ENCODE data around the gene PCDHGC5. TPM values are rescaled to one million over a fixed set of nuclear protein-coding genes. Genes with fewer than 3 reads are reported as not detected.

Gene PCDHGC5
- 7.9 and 8.1 TPM in 2 replicates for total RNA-seq

DNA sequence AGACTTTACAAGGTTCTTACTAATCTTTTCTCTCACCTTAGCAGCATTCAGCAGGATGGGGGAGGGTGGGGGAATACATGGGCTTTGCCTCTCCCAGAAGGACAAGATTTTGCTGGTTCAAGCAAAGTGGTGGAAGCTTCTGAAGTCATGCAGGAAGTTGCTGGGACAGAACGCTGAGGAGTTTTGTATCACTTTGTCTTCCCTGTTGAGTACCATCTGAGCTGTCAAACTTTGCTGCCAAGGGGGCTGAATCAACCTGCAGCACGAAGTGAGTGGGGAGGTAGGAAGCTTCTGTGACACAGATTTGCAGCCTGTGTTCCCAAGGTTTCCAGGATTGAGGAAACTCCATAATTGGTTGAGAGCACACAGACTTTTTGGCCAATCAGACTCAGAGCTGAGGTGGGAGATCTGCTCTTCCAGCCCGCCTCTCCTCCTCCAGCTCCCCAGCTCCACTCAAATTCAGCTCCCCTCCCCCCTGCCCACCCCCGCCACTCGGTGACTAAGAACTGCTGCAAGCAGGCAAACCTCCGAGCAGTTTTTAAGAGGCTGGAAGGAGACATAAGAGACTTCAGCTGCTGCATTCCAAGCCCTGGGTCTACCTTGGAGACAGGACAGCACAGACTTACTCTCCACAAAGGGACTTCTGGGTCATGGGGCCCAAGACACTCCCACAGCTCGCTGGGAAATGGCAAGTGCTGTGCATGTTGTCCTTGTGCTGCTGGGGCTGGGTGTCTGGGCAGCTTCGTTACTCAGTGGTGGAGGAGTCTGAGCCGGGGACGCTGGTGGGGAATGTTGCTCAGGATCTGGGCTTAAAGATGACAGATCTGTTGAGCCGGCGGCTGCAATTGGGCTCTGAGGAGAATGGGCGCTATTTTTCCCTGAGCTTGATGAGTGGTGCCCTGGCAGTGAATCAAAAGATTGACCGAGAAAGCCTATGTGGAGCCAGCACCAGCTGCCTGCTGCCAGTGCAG, at the start of gene PCDHGC5:
TSS of gene PCDHGC5 (plus strand) at position 491 of the 971 bp plus-strand sequence. CDS start at position 651, 160 bp downstream.

DNA sequence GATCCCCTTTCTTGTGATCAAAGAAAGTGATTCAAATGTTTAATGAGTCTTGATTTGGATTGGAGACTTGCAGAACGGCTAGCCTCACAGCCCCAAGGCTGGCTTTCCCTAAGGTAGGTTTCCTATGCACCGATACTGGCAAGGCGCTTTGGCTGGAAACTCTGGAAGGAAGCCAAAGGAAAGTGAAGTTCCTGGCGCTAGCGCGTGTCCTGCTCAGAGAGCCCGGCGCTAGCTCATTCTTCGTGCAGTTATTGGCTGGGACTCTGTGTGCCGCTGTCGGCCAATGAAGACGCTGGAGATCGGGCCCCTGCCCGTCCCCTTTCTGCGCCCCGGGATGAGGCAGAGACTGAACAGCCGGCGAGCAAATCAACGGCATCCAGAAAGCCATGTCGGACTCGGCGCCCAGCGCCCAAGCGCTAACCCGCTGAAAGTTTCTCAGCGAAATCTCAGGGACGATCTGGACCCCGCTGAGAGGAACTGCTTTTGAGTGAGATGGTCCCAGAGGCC, 13.2 kb upstream of the PCDHGC5 start, which contains the start of gene PCDHGC3:
TSS of gene PCDHGC3 (plus strand) at position 342 of the 507 bp plus-strand sequence. CDS start at position 493, 151 bp downstream.

DNA sequence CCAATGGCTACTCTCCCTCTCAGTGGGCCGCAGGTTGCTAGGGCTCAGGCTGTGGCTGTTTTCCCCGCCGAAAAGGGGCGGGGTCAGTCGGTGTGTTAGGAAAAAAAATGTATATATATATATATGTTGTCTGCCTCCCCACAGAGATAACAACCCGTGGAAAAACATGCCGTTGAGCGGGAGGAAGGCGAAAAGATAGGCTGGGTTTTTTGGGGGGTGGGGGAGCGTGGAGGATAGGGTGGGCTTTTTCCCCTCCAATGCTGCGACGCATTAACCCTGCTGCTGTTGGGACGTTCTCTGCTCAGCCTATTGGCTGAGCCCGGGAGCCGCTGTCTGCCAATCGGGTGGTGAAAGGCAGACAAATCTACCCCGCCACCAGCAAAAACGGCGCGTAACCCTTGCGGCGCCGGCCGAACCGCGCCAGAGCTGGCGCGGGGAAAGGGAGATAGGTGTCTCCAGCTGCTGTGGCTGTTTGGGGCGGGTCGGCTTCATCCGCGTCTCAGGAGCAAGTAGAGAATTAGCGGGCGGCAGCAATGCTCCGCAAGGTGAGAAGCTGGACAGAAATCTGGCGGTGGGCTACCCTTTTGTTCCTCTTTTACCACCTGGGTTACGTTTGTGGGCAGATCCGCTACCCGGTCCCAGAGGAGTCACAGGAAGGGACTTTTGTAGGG, 4.1 kb upstream of the PCDHGC5 start, which contains the start of gene PCDHGC4:
TSS of gene PCDHGC4 (plus strand) at position 390 of the 671 bp plus-strand sequence. CDS start at position 534, 144 bp downstream.

Other genes with a start within 250 kb of the PCDHGC5 start
- gene PCDHB15, start 243.7 kb upstream of the PCDHGC5 start, total RNA-seq = under 0.01 and 0.66 TPM in 2 replicates
- 0.50 and 1.0 TPM in 2 replicates for gene SLC25A2, start 185.0 kb upstream of the PCDHGC5 start, total RNA-seq
- 70.8 and 74.8 TPM in 2 replicates for gene TAF7, start 168.3 kb upstream of the PCDHGC5 start, total RNA-seq
- gene PCDHGA1, start 158.6 kb upstream of the PCDHGC5 start, total RNA-seq = 1.3 and 2.3 TPM in 2 replicates
- 3.3 and 6.6 TPM in 2 replicates for gene PCDHGA2, start 150.3 kb upstream of the PCDHGC5 start, total RNA-seq
- 1.3 and 2.6 TPM in 2 replicates for gene PCDHGA3, start 145.3 kb upstream of the PCDHGC5 start, total RNA-seq
- gene PCDHGB1, start 139.0 kb upstream of the PCDHGC5 start, total RNA-seq = 4.4 and 4.5 TPM in 2 replicates
- 8.9 and 11.1 TPM in 2 replicates for gene PCDHGA4, start 134.1 kb upstream of the PCDHGC5 start, total RNA-seq
- 5.1 TPM in 2 replicates for gene PCDHGB2, start 129.1 kb upstream of the PCDHGC5 start, total RNA-seq
- gene PCDHGA5, start 124.9 kb upstream of the PCDHGC5 start, total RNA-seq = 2.8 and 3.5 TPM in 2 replicates
- 7.1 and 9.4 TPM in 2 replicates for gene PCDHGB3, start 118.8 kb upstream of the PCDHGC5 start, total RNA-seq
- 4.8 and 6.3 TPM in 2 replicates for gene PCDHGA6, start 115.2 kb upstream of the PCDHGC5 start, total RNA-seq
- 5.4 and 8.4 TPM in 2 replicates for gene PCDHGA7, start 106.3 kb upstream of the PCDHGC5 start, total RNA-seq
- gene PCDHGB4, start 101.4 kb upstream of the PCDHGC5 start, total RNA-seq = 21.5 and 38.4 TPM in 2 replicates
- 3.9 and 5.6 TPM in 2 replicates for gene PCDHGA8, start 96.4 kb upstream of the PCDHGC5 start, total RNA-seq
- gene PCDHGB5, start 91.1 kb upstream of the PCDHGC5 start, total RNA-seq = 27.9 and 40.4 TPM in 2 replicates
- gene PCDHGA9, start 86.3 kb upstream of the PCDHGC5 start, total RNA-seq = 7.4 and 8.0 TPM in 2 replicates
- gene PCDHGB6, start 81.1 kb upstream of the PCDHGC5 start, total RNA-seq = 5.1 and 6.5 TPM in 2 replicates
- 13.8 and 14.7 TPM in 2 replicates for gene PCDHGA10, start 76.1 kb upstream of the PCDHGC5 start, total RNA-seq
- 15.7 and 16.4 TPM in 2 replicates for gene PCDHGB7, start 71.4 kb upstream of the PCDHGC5 start, total RNA-seq
- 23.0 and 26.9 TPM in 2 replicates for gene PCDHGA11, start 68.0 kb upstream of the PCDHGC5 start, total RNA-seq
- gene PCDHGA12, start 58.6 kb upstream of the PCDHGC5 start, total RNA-seq = 26.0 and 35.4 TPM in 2 replicates
- 94.1 and 137 TPM in 2 replicates for gene PCDHGC3, start 13.1 kb upstream of the PCDHGC5 start, total RNA-seq
- 4.5 and 6.0 TPM in 2 replicates for gene PCDHGC4, start 4.1 kb upstream of the PCDHGC5 start, total RNA-seq
- gene DIAPH1, start 129.9 kb downstream of the PCDHGC5 start, total RNA-seq = 22.0 and 46.4 TPM in 2 replicates
- 63.0 and 67.6 TPM in 2 replicates for gene HDAC3, start 147.8 kb downstream of the PCDHGC5 start, total RNA-seq
- 2.2 and 2.3 TPM in 2 replicates for gene RELL2, start 147.9 kb downstream of the PCDHGC5 start, total RNA-seq
- gene FCHSD1, start 162.3 kb downstream of the PCDHGC5 start, total RNA-seq = 39.9 and 46.5 TPM in 2 replicates
- 4.5 and 6.8 TPM in 2 replicates for gene ARAP3, start 193.1 kb downstream of the PCDHGC5 start, total RNA-seq

All from smooth muscle cell of trachea (primary cell).